H1 (cell line): ENCODE data around the gene SENP6. TPM values are rescaled to one million over a fixed set of nuclear protein-coding genes. Genes with fewer than 3 reads are reported as not detected.

Source experiments
- CTCF ChIA-PET: fragments of 300-600 bp; sonication (Branson Sonifier 250); formaldehyde crosslinking; loops from one replicate; lab custom pipeline; 2021; ENCODE audit not compliant: partially characterized antibody; lab: Charles Lee
- POLR2A ChIA-PET: fragments of 300-600 bp; sonication (Branson Sonifier 250); formaldehyde crosslinking; loops from one replicate; lab custom pipeline; 2021; ENCODE audit warnings: inconsistent platforms; ENCODE audit not compliant: partially characterized antibody; lab: Charles Lee
- DNase-seq, 2 experiments: peaks; one replicate each; pipeline versions ENCODE4 v3.0.0 to v3.0.0-alpha.2; 2010 to 2022; ENCODE audit warnings: low spot score in 2 of 2, low read depth in 1 of 2, mixed read lengths in 1 of 2
- FAIRE-seq: peaks from 2 replicates; lab custom pipeline; 2011; peaks lifted over from hg19 to GRCh38; lab: Jason Lieb, UNC
- H2AFZ ChIP-seq: 2 replicates; pipeline ENCODE4 v1.8.1; 2012; ENCODE audit warnings: low read length, inconsistent platforms
- H2AK5ac ChIP-seq: 2 replicates; pipeline ENCODE4 v1.6.1; 2013; ENCODE audit warnings: low read depth, low read length
- H2BK120ac ChIP-seq: replicated peaks from 2 replicates; pipeline ENCODE3; 2013; ENCODE audit warnings: low read depth, low read length, inconsistent platforms
- H2BK12ac ChIP-seq: 2 replicates; pipeline ENCODE4 v1.6.1; 2013; ENCODE audit warnings: low read depth, low read length
- H2BK15ac ChIP-seq: 2 replicates; pipeline ENCODE4 v1.6.1; 2013; ENCODE audit warnings: low read length
- H2BK20ac ChIP-seq: 2 replicates; pipeline ENCODE4 v1.6.1; 2013; ENCODE audit warnings: low read length
- H2BK5ac ChIP-seq: 2 replicates; pipeline ENCODE4 v1.6.1; 2013; ENCODE audit warnings: low read depth, low read length
- H3K14ac ChIP-seq: 2 replicates; pipeline ENCODE4 v1.6.1; 2013; ENCODE audit warnings: inconsistent platforms; ENCODE audit not compliant: insufficient read length
- H3K18ac ChIP-seq: 2 replicates; pipeline ENCODE4 v1.6.1; 2013; ENCODE audit warnings: low read length; ENCODE audit errors: extremely low read depth
- H3K23ac ChIP-seq: 2 replicates; pipeline ENCODE4 v1.6.1; 2013; ENCODE audit warnings: inconsistent platforms; ENCODE audit not compliant: insufficient read length
- H3K23me2 ChIP-seq: 2 replicates; pipeline ENCODE4 v1.6.1; 2013; ENCODE audit warnings: low read depth, low read length
- H3K27ac ChIP-seq: 2 replicates; pipeline ENCODE4 v1.6.1; 2011; ENCODE audit warnings: low read depth, low read length, inconsistent platforms
- H3K27me3 ChIP-seq, 4 experiments: replicated peaks in 1 of 4; 1 replicate in 1 of 4; 2 replicates in 3 of 4; pipeline versions ENCODE4 v1.6.1 to v1.8.1; 2011 to 2013; ENCODE audit warnings: low read length in 3 of 4, mild to moderate bottlenecking in 3 of 4, inconsistent platforms in 2 of 4, mixed read lengths in 2 of 4, moderate library complexity in 1 of 4; ENCODE audit not compliant: control insufficient read depth in 3 of 4, insufficient read depth in 3 of 4; ENCODE audit errors: extremely low read depth in 1 of 4
- H3K36me3 ChIP-seq, 4 experiments: 2 replicates each; pipeline versions ENCODE4 v1.6.1 to v1.8.1; 2011 to 2013; ENCODE audit warnings: mild to moderate bottlenecking in 4 of 4, low read length in 3 of 4, moderate library complexity in 2 of 4, control low read depth in 1 of 4, inconsistent platforms in 1 of 4; ENCODE audit not compliant: insufficient read depth in 4 of 4, control insufficient read depth in 2 of 4
- H3K4ac ChIP-seq: replicated peaks from 2 replicates; pipeline ENCODE3; 2013; ENCODE audit warnings: low read length, low read depth, mixed read lengths, inconsistent platforms; ENCODE audit not compliant: insufficient read length
- H3K4me1 ChIP-seq, 4 experiments: replicated peaks in 1 of 4; 1 replicate in 1 of 4; 2 replicates in 3 of 4; pipeline versions ENCODE4 v1.6.1 to v1.8.1; 2011 to 2013; ENCODE audit warnings: low read length in 3 of 4, inconsistent platforms in 2 of 4, mixed read lengths in 1 of 4; ENCODE audit not compliant: insufficient read depth in 4 of 4, control insufficient read depth in 3 of 4
- H3K4me2 ChIP-seq, 2 experiments: 2 replicates each; pipeline versions ENCODE4 v1.6.1 to v1.8.1; 2011 to 2013; ENCODE audit warnings: low read depth in 2 of 2, low read length in 2 of 2, control low read depth in 1 of 2, inconsistent platforms in 1 of 2, mild to moderate bottlenecking in 1 of 2; ENCODE audit not compliant: insufficient read depth in 1 of 2
- H3K4me3 ChIP-seq, 4 experiments: fragments of 200-600, 300-600 bp in 1 of 4; sonication (generic), shearing (Covaris generic), sonication (Bioruptor Twin) in 1 of 4; 2 replicates each; pipeline versions ENCODE4 v1.5.1 to v1.8.1; 2011 to 2016; ENCODE audit warnings: low read length in 4 of 4, low read depth in 3 of 4, control low read depth in 2 of 4, inconsistent platforms in 2 of 4, mild to moderate bottlenecking in 2 of 4, mixed read lengths in 1 of 4, moderate library complexity in 1 of 4; ENCODE audit not compliant: insufficient read depth in 2 of 4; ENCODE audit errors: extremely low read depth in 1 of 4
- H3K56ac ChIP-seq: replicated peaks from 2 replicates; pipeline ENCODE3; 2013; ENCODE audit warnings: low read depth, mild to moderate bottlenecking, mixed read lengths, low read length, inconsistent platforms; ENCODE audit not compliant: insufficient read length
- H3K79me1 ChIP-seq: 2 replicates; pipeline ENCODE4 v1.6.1; 2013; ENCODE audit warnings: low read depth, low read length, control low read depth
- H3K79me2 ChIP-seq, 2 experiments: 2 replicates each; pipeline versions ENCODE4 v1.6.1 to v1.8.1; 2012 to 2013; ENCODE audit warnings: low read length in 2 of 2, mild to moderate bottlenecking in 2 of 2, inconsistent platforms in 1 of 2; ENCODE audit not compliant: insufficient read depth in 2 of 2, control insufficient read depth in 1 of 2
- H3K9ac ChIP-seq, 4 experiments: replicated peaks in 1 of 4; 1 replicate in 1 of 4; 2 replicates in 3 of 4; pipeline versions ENCODE4 v1.6.1 to v1.8.1; 2011 to 2013; ENCODE audit warnings: low read depth in 3 of 4, low read length in 3 of 4, control low read depth in 2 of 4, mild to moderate bottlenecking in 2 of 4, moderate library complexity in 2 of 4, inconsistent platforms in 1 of 4; ENCODE audit errors: extremely low read depth in 1 of 4
- H3K9me3 ChIP-seq, 2 experiments: 2 replicates each; pipeline versions ENCODE4 v1.6.1 to v1.8.1; 2012 to 2013; ENCODE audit warnings: mild to moderate bottlenecking in 2 of 2, moderate library complexity in 2 of 2, control low read depth in 1 of 2, inconsistent platforms in 1 of 2, low read depth in 1 of 2, low read length in 1 of 2, mixed read lengths in 1 of 2; ENCODE audit not compliant: insufficient read depth in 2 of 2
- H4K20me1 ChIP-seq, 2 experiments: replicated peaks in 1 of 2; 2 replicates each; pipeline versions ENCODE3 to v1.8.1; 2011 to 2013; ENCODE audit warnings: inconsistent platforms in 2 of 2, low read length in 2 of 2, mild to moderate bottlenecking in 1 of 2; ENCODE audit not compliant: insufficient read depth in 2 of 2, control insufficient read depth in 1 of 2
- H4K5ac ChIP-seq: 2 replicates; pipeline ENCODE4 v1.6.1; 2013; ENCODE audit warnings: low read length, low read depth, mixed read lengths, inconsistent platforms; ENCODE audit not compliant: insufficient read length
- H4K8ac ChIP-seq: 2 replicates; pipeline ENCODE4 v1.8.0; 2013; ENCODE audit warnings: mild to moderate bottlenecking, moderate library complexity, low read length, inconsistent platforms; ENCODE audit not compliant: insufficient read depth; ENCODE audit errors: extremely low read depth
- H4K91ac ChIP-seq: replicated peaks from 2 replicates; pipeline ENCODE3; 2013; ENCODE audit warnings: low read length, mixed read lengths, inconsistent platforms; ENCODE audit not compliant: insufficient read length
- CHD1 ChIP-seq: IDR thresholded peaks from 2 replicates; pipeline ENCODE4 v1.6.1; 2012; ENCODE audit warnings: low read depth, low read length, improper control_type of control experiment
- EZH2 ChIP-seq: fragments of 200-600 bp; sonication (generic); IDR thresholded peaks from 2 replicates; pipeline ENCODE4 v1.7.1; 2012; ENCODE audit warnings: low read depth, mild to moderate bottlenecking, moderate library complexity, low read length, inconsistent platforms; ENCODE audit not compliant: severe bottlenecking
- GABPA ChIP-seq: IDR thresholded peaks from 2 replicates; pipeline ENCODE4 v1.6.1; 2011; ENCODE audit warnings: mild to moderate bottlenecking, low read length, moderate library complexity, borderline replicate concordance; ENCODE audit not compliant: insufficient read depth
- PHF8 ChIP-seq: fragments of 200-600 bp; sonication (generic); conservative IDR thresholded peaks from 2 replicates; pipeline ENCODE4 v1.7.1; 2012; ENCODE audit warnings: low read depth, mild to moderate bottlenecking, inconsistent platforms, low read length, moderate library complexity
- POLR2AphosphoS5 ChIP-seq: IDR thresholded peaks from 2 replicates; pipeline ENCODE4 v1.6.1; 2011; ENCODE audit warnings: low read depth, low read length
- RAD21 ChIP-seq, 2 experiments: IDR thresholded peaks in 1 of 2; conservative IDR thresholded peaks in 1 of 2; 2 replicates each; pipeline ENCODE4 v1.6.1; 2011; ENCODE audit warnings: low read depth in 2 of 2, low read length in 2 of 2, improper control_type of control experiment in 1 of 2, inconsistent platforms in 1 of 2, mild to moderate bottlenecking in 1 of 2, moderate library complexity in 1 of 2
- SIX5 ChIP-seq: IDR thresholded peaks from 2 replicates; pipeline ENCODE4 v1.6.1; 2011; ENCODE audit warnings: mild to moderate bottlenecking, low read depth, low read length
- SRF ChIP-seq: IDR thresholded peaks from 2 replicates; pipeline ENCODE4 v1.6.1; 2011; ENCODE audit warnings: mild to moderate bottlenecking, low read depth, low read length, moderate library complexity
- TAF1 ChIP-seq: IDR thresholded peaks from 2 replicates; pipeline ENCODE4 v1.6.1; 2011; ENCODE audit warnings: mild to moderate bottlenecking, low read depth, low read length
- WGBS, 2 experiments: shearing (Covaris generic) in 1 of 2; methylation state at CpG; one replicate each; pipeline versions ENCODE4 v1.1.6 to v1.1.7; 2013 to 2015; ENCODE audit warnings: low lambda C conversion rate in 2 of 2, mixed read lengths in 2 of 2, inconsistent platforms in 1 of 2, low coverage in 1 of 2, missing lambda C conversion rate in 1 of 2; ENCODE audit not compliant: insufficient replicate concordance in 2 of 2, insufficient coverage in 1 of 2, insufficient read length in 1 of 2; ENCODE audit errors: extremely low coverage in 1 of 2, missing lambda C conversion rate in 1 of 2; 5-methylcytosine and 5-hydroxymethylcytosine counted together
- polyA plus RNA-seq, 7 experiments: library from polyadenylated mRNA; depleted of rRNA in 3 of 7; stranded (reverse) in 5 of 7; unstranded in 2 of 7; fragments of >200 nt in 5 of 7; fragments of 200-250 nt in 2 of 7; gene quantifications; 1 replicate in 5 of 7; 2 replicates in 1 of 7; 4 replicates in 1 of 7; pipeline versions ENCODE4 v1.2.1 to v1.2.3, GENCODE V29; 2011 to 2013; ENCODE audit warnings: missing spikeins in 2 of 7, mixed read lengths in 2 of 7
- total RNA-seq: library from RNA; stranded (reverse); fragmentation: NEBNext Ultra II Directional; extraction: Animal tissue kit (Norgen Biotek cat#: 25700); gene quantifications from 2 replicates; pipeline ENCODE4 v1.2.1, GENCODE V29; 2021
- TF ChIP-seq, protein P1 (sequence below): IDR thresholded peaks from 2 replicates; pipeline ENCODE4 v1.6.1; 2012; ENCODE audit warnings: low read length, inconsistent platforms
- TF ChIP-seq, protein P2 (sequence below): IDR thresholded peaks from 2 replicates; pipeline ENCODE4 v1.6.1; 2012; ENCODE audit warnings: inconsistent platforms

The SENP6 gene
- total and polyA plus RNA-seq, 2 of the 8 experiments (the other 6 are each of a cell fraction or from before 2014, with no cell fraction given), result 13.8 to 103 TPM

DNA sequence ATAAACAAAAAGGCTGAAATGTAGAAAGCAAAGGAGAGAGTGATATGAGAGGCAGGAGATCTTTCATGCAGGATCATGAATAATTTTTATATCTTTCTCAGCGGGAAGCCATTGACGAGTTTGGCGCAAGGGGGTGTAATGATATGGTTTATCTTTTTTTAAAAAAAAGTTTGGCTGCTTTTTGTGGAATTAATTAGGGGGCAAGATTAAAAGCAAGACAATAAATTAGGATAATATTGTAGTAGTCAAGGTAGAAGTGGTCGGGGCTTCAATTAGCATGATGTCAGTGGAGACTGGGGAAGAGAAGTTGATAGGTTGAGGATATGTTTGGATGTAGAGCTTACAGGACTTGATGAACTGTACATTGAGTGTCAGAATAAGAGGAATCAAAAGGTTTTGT is 4.0 kb downstream of the SENP6 start:
- 93% methylated on average over 4 of the region's 4 CpGs; no CpG with 5 or more reads in 1 of the 2 experiments for WGBS, 2 experiments
- H3K18ac ChIP-seq, result no peak overlapping the region
- no peak overlapping the region; a peak in 1 of 4 replicates for H3K4me2 ChIP-seq
- DNase-seq (no peak), FAIRE-seq (no peak)
- no peak overlapping the region for H3K4me3 ChIP-seq
- peaks cover 0 to 15% (median 5%) of the 10 kb centered on the region in 4 experiments; a peak in 5 of 7 replicates for H3K4me1 ChIP-seq
- no peak overlapping the region for H3K9ac ChIP-seq
- H2BK12ac ChIP-seq, result no peak overlapping the region
- H2BK5ac ChIP-seq, result no peak overlapping the region
- H2BK15ac ChIP-seq, result no peak overlapping the region
- ChIA-PET CTCF (no interaction called here), POLR2A (no interaction called here)
- H4K20me1 ChIP-seq, result peaks cover 4 to 10% of the 10 kb centered on the region in 2 experiments
- no peak overlapping the region for H3K56ac ChIP-seq
- no peak overlapping the region for H3K27ac ChIP-seq
- H3K79me1 ChIP-seq, result peaks cover 2% of the 10 kb centered on the region; the same call in 1 of the 2 replicates
- H2BK120ac ChIP-seq, result no peak overlapping the region
- no peaks in the 10 kb centered on the region for H3K27me3 ChIP-seq
- H2BK20ac ChIP-seq, result no peak overlapping the region
- no peak overlapping the region for H2AFZ ChIP-seq
- no peak overlapping the region for H4K91ac ChIP-seq
- H2AK5ac ChIP-seq, result no peak overlapping the region
- H4K5ac ChIP-seq, result no peak overlapping the region
- H3K4ac ChIP-seq, result no peak overlapping the region
- H3K36me3 ChIP-seq, result no peaks in the 10 kb centered on the region
- H3K14ac ChIP-seq, result no peak overlapping the region
- H4K8ac ChIP-seq, result no peak overlapping the region
- no peak overlapping the region for H3K23ac ChIP-seq
- no peaks in the 10 kb centered on the region for H3K9me3 ChIP-seq
- H3K79me2 ChIP-seq, result peaks cover 47 to 96% of the 10 kb centered on the region in 2 experiments
- H3K23me2 ChIP-seq, result no peaks in the 10 kb centered on the region; the same call in 1 of the 2 replicates
- TF ChIP-seq SIX5 (no peak), POLR2AphosphoS5 (no peak; the same call in 1 of the 2 replicates), PHF8 (no peak), EZH2 (no peak), RAD21 (IDR thresholded peaks at IDR 0.05 in 1 of 2, conservative IDR thresholded peaks at IDR 0.05 in 1 of 2; ENCODE audit: low read depth in 2 of 2, low read length in 2 of 2) (no peak), TAF1 (no peak), SRF (no peak), GABPA (no peak), CHD1 (no peak)
- TF ChIP-seq, protein P1, sequence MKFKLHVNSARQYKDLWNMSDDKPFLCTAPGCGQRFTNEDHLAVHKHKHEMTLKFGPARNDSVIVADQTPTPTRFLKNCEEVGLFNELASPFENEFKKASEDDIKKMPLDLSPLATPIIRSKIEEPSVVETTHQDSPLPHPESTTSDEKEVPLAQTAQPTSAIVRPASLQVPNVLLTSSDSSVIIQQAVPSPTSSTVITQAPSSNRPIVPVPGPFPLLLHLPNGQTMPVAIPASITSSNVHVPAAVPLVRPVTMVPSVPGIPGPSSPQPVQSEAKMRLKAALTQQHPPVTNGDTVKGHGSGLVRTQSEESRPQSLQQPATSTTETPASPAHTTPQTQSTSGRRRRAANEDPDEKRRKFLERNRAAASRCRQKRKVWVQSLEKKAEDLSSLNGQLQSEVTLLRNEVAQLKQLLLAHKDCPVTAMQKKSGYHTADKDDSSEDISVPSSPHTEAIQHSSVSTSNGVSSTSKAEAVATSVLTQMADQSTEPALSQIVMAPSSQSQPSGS, result no peak
- TF ChIP-seq, protein P2, sequence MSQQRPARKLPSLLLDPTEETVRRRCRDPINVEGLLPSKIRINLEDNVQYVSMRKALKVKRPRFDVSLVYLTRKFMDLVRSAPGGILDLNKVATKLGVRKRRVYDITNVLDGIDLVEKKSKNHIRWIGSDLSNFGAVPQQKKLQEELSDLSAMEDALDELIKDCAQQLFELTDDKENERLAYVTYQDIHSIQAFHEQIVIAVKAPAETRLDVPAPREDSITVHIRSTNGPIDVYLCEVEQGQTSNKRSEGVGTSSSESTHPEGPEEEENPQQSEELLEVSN, result no peak
